ENCODE measurements around the gene SMTNL2. TPM values are rescaled to one million over a fixed set of nuclear protein-coding genes. Genes with fewer than 3 reads are reported as not detected.

The SMTNL2 gene
- total and polyA plus RNA-seq, 2 experiments from 2014 or later = 41.5 to 106 TPM

GRCh38 chr17:4631431-4631830 is 47.1 kb downstream of the SMTNL2 start:
- H3K4me3 ChIP-seq = no peak overlapping the region
- no peak for TF ChIP-seq EZH2phosphoT487 (IDR thresholded peaks at IDR 0.05; ENCODE audit: low read depth, severe bottlenecking, unreplicated experiment)
- H3K27me3 ChIP-seq = peaks cover 10% of the 10 kb centered on the region
- no peaks in the 10 kb centered on the region for H3K79me2 ChIP-seq
- no peak overlapping the region for H3K27ac ChIP-seq
- H4K20me1 ChIP-seq (ENCODE audit: insufficient read depth, poor library complexity, severe bottlenecking) = no peaks in the 10 kb centered on the region
- no peak overlapping the region for H2AFZ ChIP-seq
- H3K4me1 ChIP-seq (ENCODE audit: insufficient read depth) = no peaks in the 10 kb centered on the region
- no peaks in the 10 kb centered on the region for H3K36me3 ChIP-seq (replicated peaks; ENCODE audit: insufficient read depth, low read depth)
- no peaks in the 10 kb centered on the region for H3K9me2 ChIP-seq (replicated peaks; ENCODE audit: insufficient read depth)
- H3K9me3 ChIP-seq (ENCODE audit: low read depth) = no peaks in the 10 kb centered on the region
- no peak overlapping the region for H3K4me2 ChIP-seq
- WGBS (ENCODE audit: low lambda C conversion rate, missing lambda C conversion rate) = 91% methylated on average over 8 of the region's 8 CpGs
- no peak for DNase-seq (ENCODE audit: low spot score)

DNA sequence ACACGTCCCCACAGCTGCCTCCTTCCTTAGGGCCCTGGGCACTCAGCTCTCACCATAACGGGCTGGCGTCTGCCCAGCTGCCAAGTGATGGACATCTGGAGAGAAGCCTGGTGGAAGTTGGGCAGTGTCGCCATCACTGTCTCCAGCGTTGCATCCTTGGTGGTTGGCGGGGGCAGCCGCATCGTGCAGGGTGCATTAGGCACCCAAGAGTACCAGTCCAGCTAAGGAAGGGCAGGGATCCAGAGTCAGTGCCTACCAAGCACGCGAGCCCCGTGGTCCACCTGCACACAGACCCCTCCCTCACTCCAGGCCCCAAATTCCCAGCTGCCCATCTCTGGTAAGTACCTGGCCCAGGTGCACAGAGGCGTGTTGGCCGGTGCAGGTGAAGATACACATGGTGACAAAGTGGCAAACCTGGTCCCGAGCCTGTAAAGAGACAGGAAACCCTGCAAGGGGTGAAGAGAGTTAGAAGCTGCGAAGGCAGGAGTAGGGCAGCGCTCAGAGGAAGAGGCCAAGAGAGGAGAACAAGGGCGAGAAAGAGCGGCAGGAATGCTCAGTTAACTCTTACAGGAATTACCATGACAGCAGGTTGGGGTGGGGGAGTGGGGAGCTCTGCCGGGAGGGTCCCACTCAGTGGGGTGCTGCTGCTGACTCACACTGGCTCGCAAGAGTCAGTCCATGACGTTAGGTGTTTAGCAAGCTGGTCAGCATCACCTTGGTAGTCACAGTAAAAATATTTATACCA is 47.7 kb downstream of the SMTNL2 start:
- Histone ChIP-seq H3K4me2 (no peak overlapping the region), H3K9me2 (replicated peaks; ENCODE audit: insufficient read depth) (no peaks in the 10 kb centered on the region), H3K27ac (no peak overlapping the region), H3K27me3 (peaks cover 16% of the 10 kb centered on the region), H4K20me1 (ENCODE audit: insufficient read depth, poor library complexity, severe bottlenecking) (no peaks in the 10 kb centered on the region), H3K4me1 (ENCODE audit: insufficient read depth) (no peaks in the 10 kb centered on the region), H3K79me2 (no peaks in the 10 kb centered on the region), H3K4me3 (no peak overlapping the region), H3K36me3 (replicated peaks; ENCODE audit: insufficient read depth, low read depth) (no peaks in the 10 kb centered on the region), H3K9me3 (ENCODE audit: low read depth) (no peaks in the 10 kb centered on the region), H2AFZ (no peak overlapping the region)
- DNase-seq (ENCODE audit: low spot score) = no peak
- 82% methylated on average over 21 of the region's 21 CpGs for WGBS (ENCODE audit: low lambda C conversion rate, missing lambda C conversion rate)
- no peak for TF ChIP-seq EZH2phosphoT487 (IDR thresholded peaks at IDR 0.05; ENCODE audit: low read depth, severe bottlenecking, unreplicated experiment)

GRCh38 chr17:4632581-4632920 is 48.2 kb downstream of the SMTNL2 start:
- Histone ChIP-seq H2AFZ (no peak overlapping the region), H3K4me2 (no peak overlapping the region), H3K36me3 (replicated peaks; ENCODE audit: insufficient read depth, low read depth) (no peaks in the 10 kb centered on the region), H3K4me3 (no peak overlapping the region), H3K9me2 (replicated peaks; ENCODE audit: insufficient read depth) (no peaks in the 10 kb centered on the region), H3K27me3 (peaks cover 21% of the 10 kb centered on the region), H3K79me2 (no peaks in the 10 kb centered on the region), H4K20me1 (ENCODE audit: insufficient read depth, poor library complexity, severe bottlenecking) (no peaks in the 10 kb centered on the region), H3K4me1 (ENCODE audit: insufficient read depth) (no peaks in the 10 kb centered on the region), H3K9me3 (ENCODE audit: low read depth) (no peaks in the 10 kb centered on the region), H3K27ac (no peak overlapping the region)
- no peak for TF ChIP-seq EZH2phosphoT487 (IDR thresholded peaks at IDR 0.05; ENCODE audit: low read depth, severe bottlenecking, unreplicated experiment)
- TF ChIP-seq CTCF (IDR thresholded peaks at IDR 0.05; ENCODE audit: poor library complexity) = no peak
- TF ChIP-seq EZH2 (IDR thresholded peaks at IDR 0.05; ENCODE audit: borderline replicate concordance) = no peak
- no peak for DNase-seq (ENCODE audit: low spot score)
- WGBS (ENCODE audit: low lambda C conversion rate, missing lambda C conversion rate) = 51% methylated on average over 7 of the region's 7 CpGs

DNA sequence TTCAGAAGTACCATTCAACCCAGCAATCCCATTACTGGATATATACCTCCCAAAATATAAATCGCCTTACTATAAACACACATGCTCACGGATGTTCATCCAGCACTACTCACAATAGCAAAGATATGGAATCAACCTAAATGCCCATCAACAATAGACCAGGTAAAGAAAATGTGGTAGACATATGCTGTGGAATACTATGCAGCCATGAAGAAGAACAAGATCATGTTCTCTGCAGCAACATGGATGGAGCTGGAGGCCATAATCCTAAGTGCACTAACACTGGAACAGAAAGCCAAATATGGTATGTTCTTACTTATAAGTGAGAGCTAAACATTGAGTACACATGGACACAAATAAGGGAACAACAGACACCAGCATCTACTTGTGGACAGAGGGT is 49.3 kb downstream of the SMTNL2 start:
- no peak overlapping the region for H3K4me3 ChIP-seq
- H3K79me2 ChIP-seq = no peaks in the 10 kb centered on the region
- H3K4me2 ChIP-seq = no peak overlapping the region
- H3K27ac ChIP-seq = no peak overlapping the region
- H3K9me2 ChIP-seq (replicated peaks; ENCODE audit: insufficient read depth) = no peaks in the 10 kb centered on the region
- H3K4me1 ChIP-seq (ENCODE audit: insufficient read depth) = no peaks in the 10 kb centered on the region
- H4K20me1 ChIP-seq (ENCODE audit: insufficient read depth, poor library complexity, severe bottlenecking) = no peaks in the 10 kb centered on the region
- no peak for DNase-seq (ENCODE audit: low spot score)
- H3K27me3 ChIP-seq = peaks cover 24% of the 10 kb centered on the region
- no peak for TF ChIP-seq CTCF (IDR thresholded peaks at IDR 0.05; ENCODE audit: poor library complexity)
- no peak for TF ChIP-seq EZH2 (IDR thresholded peaks at IDR 0.05; ENCODE audit: borderline replicate concordance)
- TF ChIP-seq EZH2phosphoT487 (IDR thresholded peaks at IDR 0.05; ENCODE audit: low read depth, severe bottlenecking, unreplicated experiment) = no peak
- H3K36me3 ChIP-seq (replicated peaks; ENCODE audit: insufficient read depth, low read depth) = no peaks in the 10 kb centered on the region
- 93% methylated on average over 2 of the region's 2 CpGs for WGBS (ENCODE audit: low lambda C conversion rate, missing lambda C conversion rate)
- H3K9me3 ChIP-seq (ENCODE audit: low read depth) = no peaks in the 10 kb centered on the region
- no peak overlapping the region for H2AFZ ChIP-seq
